ENCODE measurements around the gene CTBP1.

The CTBP1 gene

GRCh38 chr4:1255151-1255550 lies 6.2 kb upstream of the CTBP1 start:
- no peak overlapping the region for H2BK120ac ChIP-seq (ENCODE audit: low read depth, low read length)
- H3K4me1 ChIP-seq (ENCODE audit: control insufficient read depth in 2 of 2, insufficient read depth in 1 of 2, low read depth in 1 of 2, low read length in 2 of 2) = peaks cover 0 to under 1% of the 10 kb centered on the region in 2 donors
- H4K91ac ChIP-seq (ENCODE audit: low read depth, low read length, poor library complexity) = no peak overlapping the region
- H3K79me1 ChIP-seq (ENCODE audit: low read depth, low read length) = peaks cover 6% of the 10 kb centered on the region
- H3K27ac ChIP-seq (replicated peaks; ENCODE audit: low read length) = no peak overlapping the region
- H3K27me3 ChIP-seq (ENCODE audit: control insufficient read depth in 3 of 3, insufficient read depth in 3 of 3, low read depth in 1 of 3, low read length in 3 of 3) = no peaks in the 10 kb centered on the region
- no peak overlapping the region for H3K4me2 ChIP-seq (ENCODE audit: insufficient read depth, low read length, poor library complexity, severe bottlenecking)
- H2BK5ac ChIP-seq (ENCODE audit: low read length) = no peak overlapping the region
- no peak overlapping the region for H3K4me3 ChIP-seq (ENCODE audit: low read length in 2 of 2)
- H3K23ac ChIP-seq (ENCODE audit: low read depth, low read length, poor library complexity) = no peak overlapping the region
- no CpG with 5 or more reads among the region's 4 CpGs for WGBS, 2 donors (ENCODE audit: extremely low coverage in 2 of 2, insufficient read length in 2 of 2, insufficient replicate concordance in 1 of 2)
- H3K4ac ChIP-seq (ENCODE audit: low read length) = no peak overlapping the region
- H3K9me3 ChIP-seq (replicated peaks in 1 of 2; ENCODE audit: control insufficient read depth in 2 of 2, insufficient read depth in 1 of 2, low read depth in 1 of 2, low read length in 2 of 2) = peaks cover 34 to 59% of the 10 kb centered on the region in 2 donors
- no peak overlapping the region for H2AK5ac ChIP-seq (ENCODE audit: low read depth, low read length)
- H2BK15ac ChIP-seq (ENCODE audit: low read length) = no peak overlapping the region
- no peak overlapping the region for H4K8ac ChIP-seq (ENCODE audit: low read depth, low read length)
- no peak overlapping the region for H2BK12ac ChIP-seq (ENCODE audit: low read length)
- no peak overlapping the region for H3K14ac ChIP-seq (ENCODE audit: low read length)
- H3K18ac ChIP-seq (ENCODE audit: low read length) = no peak overlapping the region
- H2AFZ ChIP-seq (ENCODE audit: low read length) = no peak overlapping the region
- H3K9ac ChIP-seq (ENCODE audit: low read depth, low read length, poor library complexity) = no peak overlapping the region
- no peak for DNase-seq (ENCODE audit: low spot score)
- peaks cover 12 to 27% of the 10 kb centered on the region in 2 donors for H3K36me3 ChIP-seq (replicated peaks in 1 of 2; ENCODE audit: control insufficient read depth in 2 of 2, insufficient read depth in 2 of 2, low read length in 2 of 2)

- Histone ChIP-seq H2BK12ac (ENCODE audit: low read length) (no peak overlapping the region), H2AK5ac (ENCODE audit: low read depth, low read length) (no peak overlapping the region), H3K4me2 (ENCODE audit: insufficient read depth, low read length, poor library complexity, severe bottlenecking) (no peak overlapping the region), H3K9ac (ENCODE audit: low read depth, low read length, poor library complexity) (no peak overlapping the region), H3K14ac (ENCODE audit: low read length) (no peak overlapping the region), H2BK15ac (ENCODE audit: low read length) (no peak overlapping the region), H4K8ac (ENCODE audit: low read depth, low read length) (no peak overlapping the region), H2BK5ac (ENCODE audit: low read length) (no peak overlapping the region), H3K27ac (replicated peaks; ENCODE audit: low read length) (no peak overlapping the region), H3K4me1 (ENCODE audit: control insufficient read depth in 2 of 2, insufficient read depth in 1 of 2, low read depth in 1 of 2, low read length in 2 of 2) (peaks cover 4 to 5% of the 10 kb centered on the region in 2 donors), H2AFZ (ENCODE audit: low read length) (no peak overlapping the region), H3K9me3 (replicated peaks in 1 of 2; ENCODE audit: control insufficient read depth in 2 of 2, insufficient read depth in 1 of 2, low read depth in 1 of 2, low read length in 2 of 2) (peaks cover 37 to 62% of the 10 kb centered on the region in 2 donors), H2BK120ac (ENCODE audit: low read depth, low read length) (no peak overlapping the region), H3K4me3 (ENCODE audit: low read length in 2 of 2) (no peak overlapping the region), H3K79me1 (ENCODE audit: low read depth, low read length) (peaks cover 8% of the 10 kb centered on the region), H3K18ac (ENCODE audit: low read length) (no peak overlapping the region), H3K36me3 (replicated peaks in 1 of 2; ENCODE audit: control insufficient read depth in 2 of 2, insufficient read depth in 2 of 2, low read length in 2 of 2) (peaks cover 14 to 27% of the 10 kb centered on the region in 2 donors), H3K27me3 (ENCODE audit: control insufficient read depth in 3 of 3, insufficient read depth in 3 of 3, low read depth in 1 of 3, low read length in 3 of 3) (no peaks in the 10 kb centered on the region), H4K91ac (ENCODE audit: low read depth, low read length, poor library complexity) (no peak overlapping the region), H3K23ac (ENCODE audit: low read depth, low read length, poor library complexity) (no peak overlapping the region), H3K4ac (ENCODE audit: low read length) (no peak overlapping the region)
- DNase-seq (ENCODE audit: low spot score) = no peak
- WGBS, 2 donors (ENCODE audit: extremely low coverage in 2 of 2, insufficient read length in 2 of 2, insufficient replicate concordance in 1 of 2) = no CpG with 5 or more reads among the region's 5 CpGs
Observed at GRCh38 chr4:1253831-1254230, 4.9 kb upstream of the CTBP1 start.

- Histone ChIP-seq H2BK5ac (ENCODE audit: low read length) (no peak overlapping the region), H3K4me1 (ENCODE audit: control insufficient read depth in 2 of 2, insufficient read depth in 1 of 2, low read depth in 1 of 2, low read length in 2 of 2) (peaks cover 4 to 5% of the 10 kb centered on the region in 2 donors), H3K18ac (ENCODE audit: low read length) (no peak overlapping the region), H3K27me3 (ENCODE audit: control insufficient read depth in 3 of 3, insufficient read depth in 3 of 3, low read depth in 1 of 3, low read length in 3 of 3) (no peaks in the 10 kb centered on the region), H2BK15ac (ENCODE audit: low read length) (no peak overlapping the region), H2BK12ac (ENCODE audit: low read length) (no peak overlapping the region), H3K4me3 (ENCODE audit: low read length in 2 of 2) (no peak overlapping the region), H4K8ac (ENCODE audit: low read depth, low read length) (no peak overlapping the region), H2BK120ac (ENCODE audit: low read depth, low read length) (no peak overlapping the region), H4K91ac (ENCODE audit: low read depth, low read length, poor library complexity) (no peak overlapping the region), H3K36me3 (replicated peaks in 1 of 2; ENCODE audit: control insufficient read depth in 2 of 2, insufficient read depth in 2 of 2, low read length in 2 of 2) (peaks cover 14 to 27% of the 10 kb centered on the region in 2 donors), H3K14ac (ENCODE audit: low read length) (no peak overlapping the region), H3K9ac (ENCODE audit: low read depth, low read length, poor library complexity) (no peak overlapping the region), H3K4ac (ENCODE audit: low read length) (no peak overlapping the region), H3K23ac (ENCODE audit: low read depth, low read length, poor library complexity) (no peak overlapping the region), H3K9me3 (replicated peaks in 1 of 2; ENCODE audit: control insufficient read depth in 2 of 2, insufficient read depth in 1 of 2, low read depth in 1 of 2, low read length in 2 of 2) (peaks cover 37 to 62% of the 10 kb centered on the region in 2 donors), H3K27ac (replicated peaks; ENCODE audit: low read length) (no peak overlapping the region), H3K79me1 (ENCODE audit: low read depth, low read length) (peaks cover 9% of the 10 kb centered on the region), H2AFZ (ENCODE audit: low read length) (no peak overlapping the region), H3K4me2 (ENCODE audit: insufficient read depth, low read length, poor library complexity, severe bottlenecking) (no peak overlapping the region), H2AK5ac (ENCODE audit: low read depth, low read length) (no peak overlapping the region)
- no peak for DNase-seq (ENCODE audit: low spot score)
- WGBS, 2 donors (ENCODE audit: extremely low coverage in 2 of 2, insufficient read length in 2 of 2, insufficient replicate concordance in 1 of 2) = no CpG with 5 or more reads among the region's 6 CpGs
Observed at GRCh38 chr4:1252928-1253492, 4.1 kb upstream of the CTBP1 start.

- Histone ChIP-seq H3K79me1 (ENCODE audit: low read depth, low read length) (peaks cover 18% of the 10 kb centered on the region), H3K18ac (ENCODE audit: low read length) (no peak overlapping the region), H3K4me1 (ENCODE audit: control insufficient read depth in 2 of 2, insufficient read depth in 1 of 2, low read depth in 1 of 2, low read length in 2 of 2) (peaks cover 12 to 13% of the 10 kb centered on the region in 2 donors), H3K4me2 (ENCODE audit: insufficient read depth, low read length, poor library complexity, severe bottlenecking) (no peak overlapping the region), H2BK12ac (ENCODE audit: low read length) (no peak overlapping the region), H3K4ac (ENCODE audit: low read length) (no peak overlapping the region), H2AFZ (ENCODE audit: low read length) (no peak overlapping the region), H3K4me3 (ENCODE audit: low read length in 2 of 2) (no peak overlapping the region), H3K23ac (ENCODE audit: low read depth, low read length, poor library complexity) (no peak overlapping the region), H3K14ac (ENCODE audit: low read length) (no peak overlapping the region), H2BK5ac (ENCODE audit: low read length) (no peak overlapping the region), H4K91ac (ENCODE audit: low read depth, low read length, poor library complexity) (no peak overlapping the region), H4K8ac (ENCODE audit: low read depth, low read length) (no peak overlapping the region), H3K9ac (ENCODE audit: low read depth, low read length, poor library complexity) (no peak overlapping the region), H3K27me3 (ENCODE audit: control insufficient read depth in 3 of 3, insufficient read depth in 3 of 3, low read depth in 1 of 3, low read length in 3 of 3) (no peaks in the 10 kb centered on the region), H2BK120ac (ENCODE audit: low read depth, low read length) (no peak overlapping the region), H2BK15ac (ENCODE audit: low read length) (no peak overlapping the region), H3K36me3 (replicated peaks in 1 of 2; ENCODE audit: control insufficient read depth in 2 of 2, insufficient read depth in 2 of 2, low read length in 2 of 2) (peaks cover 14 to 29% of the 10 kb centered on the region in 2 donors), H3K27ac (replicated peaks; ENCODE audit: low read length) (no peak overlapping the region), H3K9me3 (replicated peaks in 1 of 2; ENCODE audit: control insufficient read depth in 2 of 2, insufficient read depth in 1 of 2, low read depth in 1 of 2, low read length in 2 of 2) (peaks cover 37 to 58% of the 10 kb centered on the region in 2 donors), H2AK5ac (ENCODE audit: low read depth, low read length) (no peak overlapping the region)
- DNase-seq (ENCODE audit: low spot score) = no peak
- no CpG with 5 or more reads among the region's 11 CpGs for WGBS, 2 donors (ENCODE audit: extremely low coverage in 2 of 2, insufficient read length in 2 of 2, insufficient replicate concordance in 1 of 2)
Observed at GRCh38 chr4:1251773-1252066, 2.8 kb upstream of the CTBP1 start.

All from neuronal stem cell (in vitro differentiated cells).